H1 (cell line): ENCODE data around the gene SMIM20. TPM values are rescaled to one million over a fixed set of nuclear protein-coding genes. Genes with fewer than 3 reads are reported as not detected.

Experiments used
- CTCF ChIA-PET: fragments of 300-600 bp; sonication (Branson Sonifier 250); formaldehyde crosslinking; loops from one replicate; lab custom pipeline; 2021; ENCODE audit not compliant: partially characterized antibody; lab: Charles Lee
- POLR2A ChIA-PET: fragments of 300-600 bp; sonication (Branson Sonifier 250); formaldehyde crosslinking; loops from one replicate; lab custom pipeline; 2021; ENCODE audit warnings: inconsistent platforms; ENCODE audit not compliant: partially characterized antibody; lab: Charles Lee
- DNase-seq, 2 experiments: peaks; one replicate each; pipeline versions ENCODE4 v3.0.0 to v3.0.0-alpha.2; 2010 to 2022; ENCODE audit warnings: low spot score in 2 of 2, low read depth in 1 of 2, mixed read lengths in 1 of 2
- FAIRE-seq: peaks from 2 replicates; lab custom pipeline; 2011; peaks lifted over from hg19 to GRCh38; lab: Jason Lieb, UNC
- H2AFZ ChIP-seq: 2 replicates; pipeline ENCODE4 v1.8.1; 2012; ENCODE audit warnings: low read length, inconsistent platforms
- H2AK5ac ChIP-seq: 2 replicates; pipeline ENCODE4 v1.6.1; 2013; ENCODE audit warnings: low read depth, low read length
- H2BK120ac ChIP-seq: replicated peaks from 2 replicates; pipeline ENCODE3; 2013; ENCODE audit warnings: low read depth, low read length, inconsistent platforms
- H2BK12ac ChIP-seq: 2 replicates; pipeline ENCODE4 v1.6.1; 2013; ENCODE audit warnings: low read depth, low read length
- H2BK15ac ChIP-seq: 2 replicates; pipeline ENCODE4 v1.6.1; 2013; ENCODE audit warnings: low read length
- H2BK20ac ChIP-seq: 2 replicates; pipeline ENCODE4 v1.6.1; 2013; ENCODE audit warnings: low read length
- H2BK5ac ChIP-seq: 2 replicates; pipeline ENCODE4 v1.6.1; 2013; ENCODE audit warnings: low read depth, low read length
- H3K14ac ChIP-seq: 2 replicates; pipeline ENCODE4 v1.6.1; 2013; ENCODE audit warnings: inconsistent platforms; ENCODE audit not compliant: insufficient read length
- H3K18ac ChIP-seq: 2 replicates; pipeline ENCODE4 v1.6.1; 2013; ENCODE audit warnings: low read length; ENCODE audit errors: extremely low read depth
- H3K23ac ChIP-seq: 2 replicates; pipeline ENCODE4 v1.6.1; 2013; ENCODE audit warnings: inconsistent platforms; ENCODE audit not compliant: insufficient read length
- H3K23me2 ChIP-seq: 2 replicates; pipeline ENCODE4 v1.6.1; 2013; ENCODE audit warnings: low read depth, low read length
- H3K27ac ChIP-seq: 2 replicates; pipeline ENCODE4 v1.6.1; 2011; ENCODE audit warnings: low read depth, low read length, inconsistent platforms
- H3K27me3 ChIP-seq, 4 experiments: replicated peaks in 1 of 4; 1 replicate in 1 of 4; 2 replicates in 3 of 4; pipeline versions ENCODE4 v1.6.1 to v1.8.1; 2011 to 2013; ENCODE audit warnings: low read length in 3 of 4, mild to moderate bottlenecking in 3 of 4, inconsistent platforms in 2 of 4, mixed read lengths in 2 of 4, moderate library complexity in 1 of 4; ENCODE audit not compliant: control insufficient read depth in 3 of 4, insufficient read depth in 3 of 4; ENCODE audit errors: extremely low read depth in 1 of 4
- H3K36me3 ChIP-seq, 4 experiments: 2 replicates each; pipeline versions ENCODE4 v1.6.1 to v1.8.1; 2011 to 2013; ENCODE audit warnings: mild to moderate bottlenecking in 4 of 4, low read length in 3 of 4, moderate library complexity in 2 of 4, control low read depth in 1 of 4, inconsistent platforms in 1 of 4; ENCODE audit not compliant: insufficient read depth in 4 of 4, control insufficient read depth in 2 of 4
- H3K4ac ChIP-seq: replicated peaks from 2 replicates; pipeline ENCODE3; 2013; ENCODE audit warnings: low read length, low read depth, mixed read lengths, inconsistent platforms; ENCODE audit not compliant: insufficient read length
- H3K4me1 ChIP-seq, 4 experiments: replicated peaks in 1 of 4; 1 replicate in 1 of 4; 2 replicates in 3 of 4; pipeline versions ENCODE4 v1.6.1 to v1.8.1; 2011 to 2013; ENCODE audit warnings: low read length in 3 of 4, inconsistent platforms in 2 of 4, mixed read lengths in 1 of 4; ENCODE audit not compliant: insufficient read depth in 4 of 4, control insufficient read depth in 3 of 4
- H3K4me2 ChIP-seq, 2 experiments: 2 replicates each; pipeline versions ENCODE4 v1.6.1 to v1.8.1; 2011 to 2013; ENCODE audit warnings: low read depth in 2 of 2, low read length in 2 of 2, control low read depth in 1 of 2, inconsistent platforms in 1 of 2, mild to moderate bottlenecking in 1 of 2; ENCODE audit not compliant: insufficient read depth in 1 of 2
- H3K4me3 ChIP-seq, 4 experiments: fragments of 200-600, 300-600 bp in 1 of 4; sonication (generic), shearing (Covaris generic), sonication (Bioruptor Twin) in 1 of 4; 2 replicates each; pipeline versions ENCODE4 v1.5.1 to v1.8.1; 2011 to 2016; ENCODE audit warnings: low read length in 4 of 4, low read depth in 3 of 4, control low read depth in 2 of 4, inconsistent platforms in 2 of 4, mild to moderate bottlenecking in 2 of 4, mixed read lengths in 1 of 4, moderate library complexity in 1 of 4; ENCODE audit not compliant: insufficient read depth in 2 of 4; ENCODE audit errors: extremely low read depth in 1 of 4
- H3K56ac ChIP-seq: replicated peaks from 2 replicates; pipeline ENCODE3; 2013; ENCODE audit warnings: low read depth, mild to moderate bottlenecking, mixed read lengths, low read length, inconsistent platforms; ENCODE audit not compliant: insufficient read length
- H3K79me1 ChIP-seq: 2 replicates; pipeline ENCODE4 v1.6.1; 2013; ENCODE audit warnings: low read depth, low read length, control low read depth
- H3K79me2 ChIP-seq, 2 experiments: 2 replicates each; pipeline versions ENCODE4 v1.6.1 to v1.8.1; 2012 to 2013; ENCODE audit warnings: low read length in 2 of 2, mild to moderate bottlenecking in 2 of 2, inconsistent platforms in 1 of 2; ENCODE audit not compliant: insufficient read depth in 2 of 2, control insufficient read depth in 1 of 2
- H3K9ac ChIP-seq, 4 experiments: replicated peaks in 1 of 4; 1 replicate in 1 of 4; 2 replicates in 3 of 4; pipeline versions ENCODE4 v1.6.1 to v1.8.1; 2011 to 2013; ENCODE audit warnings: low read depth in 3 of 4, low read length in 3 of 4, control low read depth in 2 of 4, mild to moderate bottlenecking in 2 of 4, moderate library complexity in 2 of 4, inconsistent platforms in 1 of 4; ENCODE audit errors: extremely low read depth in 1 of 4
- H3K9me3 ChIP-seq, 2 experiments: 2 replicates each; pipeline versions ENCODE4 v1.6.1 to v1.8.1; 2012 to 2013; ENCODE audit warnings: mild to moderate bottlenecking in 2 of 2, moderate library complexity in 2 of 2, control low read depth in 1 of 2, inconsistent platforms in 1 of 2, low read depth in 1 of 2, low read length in 1 of 2, mixed read lengths in 1 of 2; ENCODE audit not compliant: insufficient read depth in 2 of 2
- H4K20me1 ChIP-seq, 2 experiments: replicated peaks in 1 of 2; 2 replicates each; pipeline versions ENCODE3 to v1.8.1; 2011 to 2013; ENCODE audit warnings: inconsistent platforms in 2 of 2, low read length in 2 of 2, mild to moderate bottlenecking in 1 of 2; ENCODE audit not compliant: insufficient read depth in 2 of 2, control insufficient read depth in 1 of 2
- H4K5ac ChIP-seq: 2 replicates; pipeline ENCODE4 v1.6.1; 2013; ENCODE audit warnings: low read length, low read depth, mixed read lengths, inconsistent platforms; ENCODE audit not compliant: insufficient read length
- H4K8ac ChIP-seq: 2 replicates; pipeline ENCODE4 v1.8.0; 2013; ENCODE audit warnings: mild to moderate bottlenecking, moderate library complexity, low read length, inconsistent platforms; ENCODE audit not compliant: insufficient read depth; ENCODE audit errors: extremely low read depth
- H4K91ac ChIP-seq: replicated peaks from 2 replicates; pipeline ENCODE3; 2013; ENCODE audit warnings: low read length, mixed read lengths, inconsistent platforms; ENCODE audit not compliant: insufficient read length
- HDAC6 ChIP-seq: IDR thresholded peaks from one replicate; pipeline ENCODE4 v1.7.1; 2012; ENCODE audit warnings: low read depth, mild to moderate bottlenecking, inconsistent platforms, low read length, moderate library complexity
- JUN ChIP-seq: IDR thresholded peaks from 2 replicates; pipeline ENCODE4 v1.6.1; 2011; ENCODE audit warnings: low read depth, mild to moderate bottlenecking, improper control_type of control experiment, low read length
- JUND ChIP-seq: IDR thresholded peaks from 2 replicates; pipeline ENCODE4 v1.6.1; 2011; ENCODE audit warnings: mild to moderate bottlenecking, improper control_type of control experiment, low read length
- MAFK ChIP-seq: IDR thresholded peaks from 2 replicates; pipeline ENCODE4 v1.6.1; 2012; ENCODE audit warnings: low read depth, mild to moderate bottlenecking, improper control_type of control experiment, low read length
- POU5F1 ChIP-seq: IDR thresholded peaks from 2 replicates; pipeline ENCODE4 v1.6.1; 2011; ENCODE audit warnings: low read depth, mild to moderate bottlenecking, low read length, moderate library complexity
- RFX5 ChIP-seq: IDR thresholded peaks from 2 replicates; pipeline ENCODE4 v1.6.1; 2011; ENCODE audit warnings: low read depth, low read length, improper control_type of control experiment, borderline replicate concordance
- RXRA ChIP-seq: IDR thresholded peaks from 2 replicates; pipeline ENCODE4 v1.6.1; 2011; ENCODE audit warnings: low read depth, mild to moderate bottlenecking, low read length, moderate library complexity; ENCODE audit not compliant: insufficient read depth
- SP2 ChIP-seq: IDR thresholded peaks from 2 replicates; pipeline ENCODE4 v1.6.1; 2012; ENCODE audit warnings: mild to moderate bottlenecking, low read length, inconsistent platforms
- TAF1 ChIP-seq: IDR thresholded peaks from 2 replicates; pipeline ENCODE4 v1.6.1; 2011; ENCODE audit warnings: mild to moderate bottlenecking, low read depth, low read length
- YY1 ChIP-seq: IDR thresholded peaks from 2 replicates; pipeline ENCODE4 v1.6.1; 2011; ENCODE audit warnings: low read depth, mild to moderate bottlenecking, low read length
- ZNF274 ChIP-seq: IDR thresholded peaks from 2 replicates; pipeline ENCODE4 v1.7.0; 2012; ENCODE audit warnings: low read length, borderline replicate concordance; ENCODE audit errors: extremely low read depth
- WGBS, 2 experiments: shearing (Covaris generic) in 1 of 2; methylation state at CpG; one replicate each; pipeline versions ENCODE4 v1.1.6 to v1.1.7; 2013 to 2015; ENCODE audit warnings: low lambda C conversion rate in 2 of 2, mixed read lengths in 2 of 2, inconsistent platforms in 1 of 2, low coverage in 1 of 2, missing lambda C conversion rate in 1 of 2; ENCODE audit not compliant: insufficient replicate concordance in 2 of 2, insufficient coverage in 1 of 2, insufficient read length in 1 of 2; ENCODE audit errors: extremely low coverage in 1 of 2, missing lambda C conversion rate in 1 of 2; 5-methylcytosine and 5-hydroxymethylcytosine counted together
- polyA plus RNA-seq, 7 experiments: library from polyadenylated mRNA; depleted of rRNA in 3 of 7; stranded (reverse) in 5 of 7; unstranded in 2 of 7; fragments of >200 nt in 5 of 7; fragments of 200-250 nt in 2 of 7; gene quantifications; 1 replicate in 5 of 7; 2 replicates in 1 of 7; 4 replicates in 1 of 7; pipeline versions ENCODE4 v1.2.1 to v1.2.3, GENCODE V29; 2011 to 2013; ENCODE audit warnings: missing spikeins in 2 of 7, mixed read lengths in 2 of 7
- total RNA-seq: library from RNA; stranded (reverse); fragmentation: NEBNext Ultra II Directional; extraction: Animal tissue kit (Norgen Biotek cat#: 25700); gene quantifications from 2 replicates; pipeline ENCODE4 v1.2.1, GENCODE V29; 2021
- TF ChIP-seq, protein P1 (sequence below): IDR thresholded peaks from 2 replicates; pipeline ENCODE4 v1.6.1; 2012; ENCODE audit warnings: inconsistent platforms
- TF ChIP-seq, protein P2 (sequence below): IDR thresholded peaks from 2 replicates; pipeline ENCODE4 v1.6.1; 2012; ENCODE audit warnings: low read length, inconsistent platforms

The SMIM20 gene
- total and polyA plus RNA-seq, 2 of the 8 experiments (the other 6 are each of a cell fraction or from before 2014, with no cell fraction given) = 21.9 to 36.9 TPM

DNA sequence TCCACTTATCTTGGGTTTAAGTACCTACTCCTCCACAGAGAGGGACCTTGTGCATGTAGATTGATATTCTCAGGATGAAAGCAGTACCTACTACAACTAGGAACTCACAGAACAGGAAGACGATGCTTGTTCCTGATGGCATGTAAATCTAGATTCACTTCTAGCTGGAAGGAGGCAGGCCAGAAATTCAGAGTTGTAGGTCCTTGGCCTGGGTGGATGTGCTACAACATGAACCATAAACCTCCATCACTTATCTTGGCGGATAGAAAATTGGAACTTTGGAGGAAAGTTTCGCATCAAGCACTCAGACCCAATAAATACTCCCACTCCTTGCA lies 9.3 kb upstream of the SMIM20 start:
- Histone ChIP-seq H2AFZ (no peak overlapping the region), H3K23ac (no peak overlapping the region), H2BK12ac (no peak overlapping the region), H2AK5ac (no peak overlapping the region), H4K20me1 (no peaks in the 10 kb centered on the region), H3K36me3 (no peaks in the 10 kb centered on the region), H3K4me3 (no peak overlapping the region), H3K4me1 (peaks cover 0 to 3% (median 0%) of the 10 kb centered on the region in 4 experiments; a peak in 1 of 7 replicates), H3K79me1 (no peaks in the 10 kb centered on the region), H3K27ac (no peak overlapping the region), H4K91ac (no peak overlapping the region), H4K5ac (no peak overlapping the region), H3K56ac (no peak overlapping the region), H3K9ac (no peak overlapping the region), H4K8ac (no peak overlapping the region), H2BK120ac (no peak overlapping the region), H3K4ac (no peak overlapping the region), H3K23me2 (peaks cover 2% of the 10 kb centered on the region; the same call in 1 of the 2 replicates), H3K9me3 (0 out of 4 replicates have a peak, but pooled peaks cover 0 to 4% of the 10 kb centered on the region in 2 experiments), H2BK15ac (no peak overlapping the region), H2BK20ac (no peak overlapping the region), H3K18ac (no peak overlapping the region), H3K27me3 (peaks cover 0 to 2% (median 0%) of the 10 kb centered on the region in 4 experiments; a peak in 1 of 7 replicates), H2BK5ac (no peak overlapping the region), H3K79me2 (no peaks in the 10 kb centered on the region), H3K14ac (no peak overlapping the region), H3K4me2 (no peak overlapping the region)
- ChIA-PET POLR2A (no interaction called here), CTCF (no interaction called here)
- WGBS, 2 experiments = 94% methylated on average over 3 of the region's 3 CpGs; no CpG with 5 or more reads in 1 of the 2 experiments
- DNase-seq = no peak
- no peak for FAIRE-seq
- TF ChIP-seq, protein P1, sequence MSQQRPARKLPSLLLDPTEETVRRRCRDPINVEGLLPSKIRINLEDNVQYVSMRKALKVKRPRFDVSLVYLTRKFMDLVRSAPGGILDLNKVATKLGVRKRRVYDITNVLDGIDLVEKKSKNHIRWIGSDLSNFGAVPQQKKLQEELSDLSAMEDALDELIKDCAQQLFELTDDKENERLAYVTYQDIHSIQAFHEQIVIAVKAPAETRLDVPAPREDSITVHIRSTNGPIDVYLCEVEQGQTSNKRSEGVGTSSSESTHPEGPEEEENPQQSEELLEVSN = no peak
- no peak for TF ChIP-seq ZNF274
- no peak for TF ChIP-seq JUN
- no peak for TF ChIP-seq MAFK
- no peak for TF ChIP-seq RXRA
- TF ChIP-seq, protein P2, sequence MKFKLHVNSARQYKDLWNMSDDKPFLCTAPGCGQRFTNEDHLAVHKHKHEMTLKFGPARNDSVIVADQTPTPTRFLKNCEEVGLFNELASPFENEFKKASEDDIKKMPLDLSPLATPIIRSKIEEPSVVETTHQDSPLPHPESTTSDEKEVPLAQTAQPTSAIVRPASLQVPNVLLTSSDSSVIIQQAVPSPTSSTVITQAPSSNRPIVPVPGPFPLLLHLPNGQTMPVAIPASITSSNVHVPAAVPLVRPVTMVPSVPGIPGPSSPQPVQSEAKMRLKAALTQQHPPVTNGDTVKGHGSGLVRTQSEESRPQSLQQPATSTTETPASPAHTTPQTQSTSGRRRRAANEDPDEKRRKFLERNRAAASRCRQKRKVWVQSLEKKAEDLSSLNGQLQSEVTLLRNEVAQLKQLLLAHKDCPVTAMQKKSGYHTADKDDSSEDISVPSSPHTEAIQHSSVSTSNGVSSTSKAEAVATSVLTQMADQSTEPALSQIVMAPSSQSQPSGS = no peak
- no peak for TF ChIP-seq SP2
- no peak for TF ChIP-seq RFX5
- TF ChIP-seq YY1 = no peak
- TF ChIP-seq POU5F1 = no peak
- TF ChIP-seq HDAC6 = no peak
- TF ChIP-seq JUND = no peak
- no peak for TF ChIP-seq TAF1
